ENCODE measurements around the gene CA5A. TPM values are rescaled to one million over a fixed set of nuclear protein-coding genes. Genes with fewer than 3 reads are reported as not detected.
A peak's percentile ranks its signal among the peaks of the same experiment; 100 is the strongest.

The CA5A gene
- total and polyA plus RNA-seq, 2 of the 4 experiments (the other 2 are of a cell fraction), result not detected

GRCh38 chr16:87845213-87845612 lies 91.1 kb downstream of the CA5A start:
- peak; percentile 48 for ATAC-seq (ENCODE audit: low read depth)
- no peak overlapping the region for H3K4me2 ChIP-seq (ENCODE audit: low read depth, low read length)

More at GRCh38 chr16:87845213-87845612, 91.1 kb downstream of the CA5A start:
- Histone ChIP-seq H4K8ac (ENCODE audit: low read depth in 2 of 2, low read length in 2 of 2) (no peak overlapping the region), H2BK5ac (ENCODE audit: low read depth, low read length, poor library complexity, severe bottlenecking) (no peak overlapping the region), H3K27me3 (ENCODE audit: control insufficient read depth, insufficient read depth, low read length) (no peaks in the 10 kb centered on the region), H2AK5ac (ENCODE audit: low read depth, low read length) (no peak overlapping the region), H4K91ac (ENCODE audit: insufficient read depth, low read depth, low read length) (no peak overlapping the region), H3K79me1 (ENCODE audit: low read depth in 1 of 2, low read length in 2 of 2) (peaks cover 25 to 98% of the 10 kb centered on the region in 2 experiments), H3K9me1 (ENCODE audit: insufficient read depth, low read length) (peaks cover 6% of the 10 kb centered on the region; the same call in 1 of the 2 replicates), H3K9ac (ENCODE audit: low read depth, low read length) (no peak overlapping the region), H3K4ac (ENCODE audit: low read depth, low read length) (no peak overlapping the region), H3K36me3 (ENCODE audit: control insufficient read depth, insufficient read depth, low read length) (peaks cover 73% of the 10 kb centered on the region), H4K20me1 (ENCODE audit: insufficient read depth, low read length) (peaks cover 97% of the 10 kb centered on the region), H3K4me1 (ENCODE audit: control insufficient read depth, insufficient read depth, low read length) (no peaks in the 10 kb centered on the region; the same call in 1 of the 2 replicates), H3K23ac (ENCODE audit: low read depth, low read length) (no peak overlapping the region), H3K56ac (ENCODE audit: extremely low read depth, insufficient read depth, low read length) (no peak overlapping the region), H2AFZ (replicated peaks; ENCODE audit: low read length, poor library complexity) (no peak overlapping the region), H3K4me3 (ENCODE audit: insufficient read depth, low read depth, low read length) (no peak overlapping the region), H2BK20ac (ENCODE audit: low read depth, low read length) (no peak overlapping the region), H4K5ac (ENCODE audit: low read depth, low read length) (no peak overlapping the region), H2BK15ac (ENCODE audit: low read depth, low read length) (no peak overlapping the region), H3K9me3 (ENCODE audit: control insufficient read depth, insufficient read depth, low read length) (no peaks in the 10 kb centered on the region), H3K14ac (replicated peaks; ENCODE audit: low read depth, low read length) (no peak overlapping the region), H3K18ac (ENCODE audit: low read depth, low read length) (no peak overlapping the region), H3K27ac (ENCODE audit: insufficient read depth, low read length) (no peak overlapping the region), H2BK120ac (ENCODE audit: low read depth, low read length) (no peak overlapping the region), H2AK9ac (replicated peaks; ENCODE audit: low read depth, low read length, poor library complexity) (peak overlapping the region; percentile 31)
- no peak for DNase-seq
- BruUV-seq (replicated peaks), result no TSS peak
- dilution Hi-C loops (cut with HindIII; ENCODE audit: low sequenced_read_pairs, unreplicated experiment) (no loop called here), intact Hi-C loops (cut with micrococcal nuclease) (no loop called here), in situ Hi-C loops (cut with MboI; ENCODE audit: low sequenced_read_pairs) (no loop called here)
- ChIA-PET POLR2A (ENCODE audit: unreplicated experiment) (no interaction called here), CTCF (no interaction called here)
- 40% methylated on average over 1 of the region's 13 CpGs; no CpG with 5 or more reads in 1 of the 2 experiments for WGBS, 2 experiments (ENCODE audit: extremely low coverage in 2 of 2, insufficient read length in 1 of 2)
- no peak for TF ChIP-seq CEBPB (IDR thresholded peaks at IDR 0.05; ENCODE audit: low read depth, low read length)
- no peak for TF ChIP-seq MXI1 (IDR thresholded peaks at IDR 0.05; ENCODE audit: borderline replicate concordance, low read depth, low read length)
- no peak for TF ChIP-seq RAD21 (IDR thresholded peaks at IDR 0.05; ENCODE audit: low read length)
- TF ChIP-seq MAFK (IDR thresholded peaks at IDR 0.05; ENCODE audit: low read depth, low read length), result no peak
- no peak for TF ChIP-seq POLR2A (IDR thresholded peaks at IDR 0.05; ENCODE audit: low read depth, low read length)
- no peak for TF ChIP-seq ELK1 (IDR thresholded peaks at IDR 0.05; ENCODE audit: borderline replicate concordance, low read depth, low read length)
- TF ChIP-seq CTCF (conservative IDR thresholded peaks at IDR 0.05; ENCODE audit: low read depth, low read length), result no peak
- no peak for TF ChIP-seq SMC3 (IDR thresholded peaks at IDR 0.05; ENCODE audit: low read depth, low read length)
- TF ChIP-seq USF2 (IDR thresholded peaks at IDR 0.05; ENCODE audit: low read depth, low read length), result no peak
- no peak for TF ChIP-seq RFX5 (IDR thresholded peaks at IDR 0.05; ENCODE audit: low read depth, low read length)
- no peak for TF ChIP-seq CHD1 (IDR thresholded peaks at IDR 0.05; ENCODE audit: low read depth, low read length)
- no peak for TF ChIP-seq FOS (IDR thresholded peaks at IDR 0.05; ENCODE audit: low read depth, low read length)
- TF ChIP-seq MAZ (IDR thresholded peaks at IDR 0.05; ENCODE audit: borderline replicate concordance, low read depth, low read length), result no peak
- no peak for TF ChIP-seq NFE2L2 (IDR thresholded peaks at IDR 0.05; ENCODE audit: low read depth, low read length)
- TF ChIP-seq BHLHE40 (IDR thresholded peaks at IDR 0.05; ENCODE audit: low read depth, low read length), result no peak
- TF ChIP-seq RCOR1 (IDR thresholded peaks at IDR 0.05; ENCODE audit: insufficient replicate concordance, low read length), result no peak

Measured in IMR-90 (cell line).